Ishikawa (cell line): ENCODE data around the gene DHODH.
"Not testable (repeated sequence)": the region's sequence is repeated elsewhere in the genome, so short reads cannot be mapped to it uniquely, and the experiment has no call there.

Experiments used
- CEBPB ChIP-seq: IDR thresholded peaks from 2 replicates; pipeline ENCODE4 v1.6.1; 2012
- CREB1 ChIP-seq: IDR thresholded peaks from 2 replicates; pipeline ENCODE4 v1.6.1; 2012; ENCODE audit warnings: low read depth
- EGR1 ChIP-seq: IDR thresholded peaks from 2 replicates; pipeline ENCODE4 v1.6.1; 2012
- EP300 ChIP-seq: IDR thresholded peaks from 2 replicates; pipeline ENCODE4 v1.6.1; 2012; ENCODE audit warnings: borderline replicate concordance
- FOXM1 ChIP-seq: IDR thresholded peaks from 2 replicates; pipeline ENCODE4 v1.6.1; 2012; ENCODE audit warnings: low read depth, borderline replicate concordance
- NFIC ChIP-seq: IDR thresholded peaks from 2 replicates; pipeline ENCODE4 v1.6.1; 2012
- RAD21 ChIP-seq: IDR thresholded peaks from 2 replicates; pipeline ENCODE4 v1.6.1; 2012; ENCODE audit warnings: low read depth
- TAF1 ChIP-seq: IDR thresholded peaks from 2 replicates; pipeline ENCODE4 v1.6.1; 2012; ENCODE audit warnings: low read depth, mild to moderate bottlenecking
- TCF12 ChIP-seq: IDR thresholded peaks from 2 replicates; pipeline ENCODE4 v1.6.1; 2012; ENCODE audit warnings: low read depth
- TEAD4 ChIP-seq: IDR thresholded peaks from 2 replicates; pipeline ENCODE4 v1.6.1; 2012
- YY1 ChIP-seq: IDR thresholded peaks from 2 replicates; pipeline ENCODE4 v1.6.1; 2012; ENCODE audit warnings: low read depth
- ZBTB7A ChIP-seq: IDR thresholded peaks from 2 replicates; pipeline ENCODE4 v1.6.1; 2012; ENCODE audit warnings: low read depth
- TF ChIP-seq, protein P1 (sequence below): IDR thresholded peaks from 2 replicates; pipeline ENCODE4 v1.6.1; 2012; ENCODE audit warnings: low read depth, mild to moderate bottlenecking
- TF ChIP-seq, protein P2 (sequence below): IDR thresholded peaks from 2 replicates; pipeline ENCODE4 v1.6.1; 2012
- TF ChIP-seq, protein P3 (sequence below): IDR thresholded peaks from 2 replicates; pipeline ENCODE4 v1.6.1; 2012

Gene DHODH

DNA sequence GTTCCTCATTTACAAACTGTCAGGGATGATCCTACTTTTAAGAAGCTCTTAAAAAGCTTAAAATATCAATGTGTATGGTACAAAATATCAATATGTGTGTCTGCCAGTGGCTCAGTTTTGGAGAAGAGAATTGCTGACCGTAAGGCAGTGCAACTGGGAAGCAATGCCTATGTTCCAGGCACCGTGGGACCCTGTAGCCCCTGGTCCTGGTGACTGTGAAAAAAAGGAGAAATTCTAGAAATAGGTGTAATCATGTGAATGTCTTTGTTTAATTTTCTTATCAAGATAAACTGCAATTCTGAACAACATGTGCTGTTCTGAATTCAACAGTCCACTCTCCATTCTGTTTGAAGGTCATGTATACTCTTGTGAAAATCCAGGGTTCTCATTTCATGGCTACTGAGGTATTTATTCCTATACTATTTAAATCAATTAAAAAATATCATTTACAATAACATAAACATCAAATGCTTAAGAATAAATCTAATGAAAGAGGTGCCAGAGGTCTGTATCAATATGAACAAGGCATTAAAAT is 36.3 kb downstream of the DHODH start:
- TF ChIP-seq, protein P1, sequence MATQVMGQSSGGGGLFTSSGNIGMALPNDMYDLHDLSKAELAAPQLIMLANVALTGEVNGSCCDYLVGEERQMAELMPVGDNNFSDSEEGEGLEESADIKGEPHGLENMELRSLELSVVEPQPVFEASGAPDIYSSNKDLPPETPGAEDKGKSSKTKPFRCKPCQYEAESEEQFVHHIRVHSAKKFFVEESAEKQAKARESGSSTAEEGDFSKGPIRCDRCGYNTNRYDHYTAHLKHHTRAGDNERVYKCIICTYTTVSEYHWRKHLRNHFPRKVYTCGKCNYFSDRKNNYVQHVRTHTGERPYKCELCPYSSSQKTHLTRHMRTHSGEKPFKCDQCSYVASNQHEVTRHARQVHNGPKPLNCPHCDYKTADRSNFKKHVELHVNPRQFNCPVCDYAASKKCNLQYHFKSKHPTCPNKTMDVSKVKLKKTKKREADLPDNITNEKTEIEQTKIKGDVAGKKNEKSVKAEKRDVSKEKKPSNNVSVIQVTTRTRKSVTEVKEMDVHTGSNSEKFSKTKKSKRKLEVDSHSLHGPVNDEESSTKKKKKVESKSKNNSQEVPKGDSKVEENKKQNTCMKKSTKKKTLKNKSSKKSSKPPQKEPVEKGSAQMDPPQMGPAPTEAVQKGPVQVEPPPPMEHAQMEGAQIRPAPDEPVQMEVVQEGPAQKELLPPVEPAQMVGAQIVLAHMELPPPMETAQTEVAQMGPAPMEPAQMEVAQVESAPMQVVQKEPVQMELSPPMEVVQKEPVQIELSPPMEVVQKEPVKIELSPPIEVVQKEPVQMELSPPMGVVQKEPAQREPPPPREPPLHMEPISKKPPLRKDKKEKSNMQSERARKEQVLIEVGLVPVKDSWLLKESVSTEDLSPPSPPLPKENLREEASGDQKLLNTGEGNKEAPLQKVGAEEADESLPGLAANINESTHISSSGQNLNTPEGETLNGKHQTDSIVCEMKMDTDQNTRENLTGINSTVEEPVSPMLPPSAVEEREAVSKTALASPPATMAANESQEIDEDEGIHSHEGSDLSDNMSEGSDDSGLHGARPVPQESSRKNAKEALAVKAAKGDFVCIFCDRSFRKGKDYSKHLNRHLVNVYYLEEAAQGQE = no peak
- TF ChIP-seq CEBPB (no peak), TEAD4 (no peak), TAF1 (no peak), EGR1 (no peak), CREB1 (no peak), RAD21 (no peak), FOXM1 (no peak), TCF12 (no peak), EP300 (no peak), YY1 (no peak), NFIC (no peak), ZBTB7A (no peak)
- TF ChIP-seq, protein P2, sequence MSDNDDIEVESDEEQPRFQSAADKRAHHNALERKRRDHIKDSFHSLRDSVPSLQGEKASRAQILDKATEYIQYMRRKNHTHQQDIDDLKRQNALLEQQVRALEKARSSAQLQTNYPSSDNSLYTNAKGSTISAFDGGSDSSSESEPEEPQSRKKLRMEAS = no peak
- TF ChIP-seq, protein P3, sequence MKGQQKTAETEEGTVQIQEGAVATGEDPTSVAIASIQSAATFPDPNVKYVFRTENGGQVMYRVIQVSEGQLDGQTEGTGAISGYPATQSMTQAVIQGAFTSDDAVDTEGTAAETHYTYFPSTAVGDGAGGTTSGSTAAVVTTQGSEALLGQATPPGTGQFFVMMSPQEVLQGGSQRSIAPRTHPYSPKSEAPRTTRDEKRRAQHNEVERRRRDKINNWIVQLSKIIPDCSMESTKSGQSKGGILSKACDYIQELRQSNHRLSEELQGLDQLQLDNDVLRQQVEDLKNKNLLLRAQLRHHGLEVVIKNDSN = no peak

DNA sequence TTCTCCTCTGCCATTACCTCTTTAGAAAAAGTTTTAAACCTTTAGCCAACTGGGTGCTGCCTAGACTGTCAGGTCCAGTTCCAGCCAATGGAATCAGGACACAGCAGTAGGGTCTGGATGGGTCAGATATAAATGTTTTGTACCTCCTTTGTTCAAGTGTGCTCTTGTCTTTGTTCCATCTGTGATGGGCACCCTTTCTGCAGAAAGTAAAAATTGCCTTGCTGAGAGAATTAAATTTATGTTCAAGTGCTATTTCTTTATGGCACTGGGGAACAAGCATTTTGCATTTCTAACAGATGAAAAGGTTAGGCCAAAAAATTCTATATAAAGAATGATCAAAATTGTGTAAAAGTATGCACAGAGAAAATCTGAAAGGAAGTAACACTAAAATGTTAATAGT is 40.6 kb downstream of the DHODH start:
- TF ChIP-seq TCF12 (no peak), CEBPB (no peak)

DNA sequence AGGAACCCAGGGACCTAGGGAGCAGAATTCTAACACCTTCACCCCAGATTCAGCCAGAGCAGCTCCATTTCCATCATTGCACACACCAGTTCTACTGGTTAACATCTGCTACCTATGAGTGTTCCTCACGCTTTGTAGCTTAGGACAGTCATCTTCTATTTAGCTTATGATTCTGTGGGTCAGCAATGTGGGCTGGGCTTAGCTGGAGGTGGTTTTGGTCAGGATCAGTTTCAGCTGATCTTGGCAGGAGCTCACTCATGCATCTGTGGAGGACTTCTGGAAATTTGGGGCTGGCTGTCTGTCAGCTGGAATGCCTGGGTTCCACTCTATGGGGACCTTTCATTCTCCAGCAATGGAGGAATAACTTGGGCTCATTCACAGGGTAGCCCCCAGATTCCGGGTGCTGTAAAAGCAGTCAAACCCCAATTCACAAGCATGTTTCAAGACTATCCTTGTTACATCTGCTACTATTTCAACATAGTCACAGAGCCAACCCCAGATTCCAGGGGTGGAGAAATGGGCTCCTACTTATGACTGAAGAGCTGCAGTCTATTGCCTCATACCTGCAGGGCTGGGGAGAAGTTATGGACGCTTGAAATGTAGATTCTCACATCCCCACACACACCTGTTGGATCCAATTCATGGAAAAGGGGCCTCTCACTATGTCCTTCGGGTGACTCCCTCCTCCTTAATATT is 42.4 kb downstream of the DHODH start:
- TF ChIP-seq FOXM1 (no peak), CEBPB (no peak), EP300 (no peak), RAD21 (no peak), TCF12 (no peak), TAF1 (no peak)
- TF ChIP-seq, protein P3 = no peak
- TF ChIP-seq, protein P1 = no peak

DNA sequence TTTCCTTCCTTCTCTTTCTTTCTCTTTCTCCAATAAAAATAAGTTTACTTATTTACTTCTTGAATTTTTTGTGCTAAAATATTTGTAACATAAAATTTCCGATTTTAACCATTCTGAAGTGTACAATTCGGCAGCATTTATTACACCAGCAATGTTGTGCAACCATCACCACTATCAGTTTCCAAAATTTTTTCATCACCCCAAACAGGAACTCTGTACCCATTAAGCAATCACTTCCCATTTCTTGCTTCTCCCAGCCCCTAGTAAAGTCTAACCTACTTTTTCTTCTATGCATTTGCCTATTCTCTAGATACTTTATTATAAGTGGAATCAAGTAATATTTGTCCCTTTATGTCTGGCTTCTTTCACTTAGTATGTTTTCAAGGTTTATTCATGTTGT is 43.3 kb downstream of the DHODH start:
- TF ChIP-seq CEBPB (no peak), FOXM1 (no peak)

DNA sequence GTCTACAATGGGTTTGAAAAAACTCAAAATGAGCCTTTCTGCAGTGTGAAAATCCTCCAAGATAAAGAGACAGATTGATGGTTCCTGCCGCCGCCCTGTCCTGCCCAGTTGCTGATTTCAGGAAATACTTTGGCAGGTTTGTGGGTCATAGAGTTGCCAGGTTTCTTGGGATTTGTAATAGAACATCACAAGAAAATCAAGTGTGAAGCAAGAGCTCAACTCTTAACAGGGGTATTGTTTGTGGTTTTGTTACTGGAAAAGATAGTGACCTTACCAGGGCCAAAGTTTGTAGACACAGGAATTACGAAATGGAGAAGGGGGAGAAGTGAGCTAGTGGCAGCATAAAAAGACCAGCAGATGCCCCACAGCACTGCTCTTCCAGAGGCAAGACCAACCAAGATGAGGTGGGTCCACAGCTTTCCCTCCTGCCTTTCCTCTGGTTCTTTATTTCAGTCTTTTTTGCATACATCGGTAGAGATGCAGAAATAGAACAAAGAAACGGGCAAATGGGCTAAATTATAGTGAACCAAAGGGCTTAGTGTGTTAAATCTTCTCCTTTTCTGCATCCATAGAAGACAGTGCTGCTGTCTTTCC is 45.8 kb downstream of the DHODH start, which contains the start of gene HP:
Gene HP (plus strand): TSS at position 252 of the 594 bp plus-strand sequence. CDS start 148 bp downstream, at position 400.
- not testable (repeated sequence) for TF ChIP-seq YY1, EP300, TEAD4

DNA sequence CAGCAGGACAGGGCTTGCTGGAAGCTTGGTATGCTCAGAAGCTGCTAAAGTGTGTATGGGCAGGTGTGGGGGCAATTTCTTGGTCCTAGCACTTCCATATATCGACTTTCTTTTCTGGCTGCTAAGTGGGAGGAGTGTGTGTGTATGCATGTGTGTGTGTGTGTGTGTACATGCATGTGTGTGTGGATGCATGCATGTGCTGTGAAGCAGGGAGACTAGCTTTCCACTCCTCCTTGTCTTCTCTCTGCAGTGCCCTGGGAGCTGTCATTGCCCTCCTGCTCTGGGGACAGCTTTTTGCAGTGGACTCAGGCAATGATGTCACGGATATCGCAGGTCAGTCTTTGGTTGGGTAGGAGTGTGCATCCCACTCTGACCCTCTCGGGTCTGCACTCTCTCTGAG is 47.4 kb downstream of the DHODH start:
- TF ChIP-seq FOXM1 (no peak), NFIC (no peak), ZBTB7A (no peak), YY1 (no peak), CREB1 (no peak), TAF1 (no peak), EP300 (no peak), TCF12 (no peak)
- TF ChIP-seq, protein P2 = no peak
